Stimulated activated CD4-positive, alpha-beta T cell treated with anti-CD3 and anti-CD28 coated beads, Interleukin-4, amount 100 ng/mL, for 1 hour (primary cell): Measurements from ENCODE around the gene TSPAN13.

ENCODE experiments used
- DNase-seq: peaks from one replicate; pipeline ENCODE4 v3.0.0-alpha.2; 2020

The TSPAN13 gene

GRCh38 chr7:16816824-16817223, 63.3 kb downstream of the TSPAN13 start:
- DNase-seq = no peak

GRCh38 chr7:16817536-16817935, 64.0 kb downstream of the TSPAN13 start:
- DNase-seq = no peak

GRCh38 chr7:16818732-16819131, 65.2 kb downstream of the TSPAN13 start:
- DNase-seq = no peak

- DNase-seq = no peak
These were observed 68.5 kb downstream of the TSPAN13 start for GRCh38 chr7:16822029-16822428.

GRCh38 chr7:16826060-16826459, 72.5 kb downstream of the TSPAN13 start:
- no peak for DNase-seq

- no peak for DNase-seq
These were observed 79.8 kb downstream of the TSPAN13 start for GRCh38 chr7:16833373-16833772.
